ENCODE data around the gene PDE4B.

- TF ChIP-seq CTCF (IDR thresholded peaks at IDR 0.05) (no peak), POLR2A (IDR thresholded peaks at IDR 0.05) (no peak)
Observed at GRCh38 chr1:65872301-65872700, 79.6 kb downstream of the PDE4B start.

Measured in heart left ventricle (tissue), 13 donors.